GM18909 (cell line): ENCODE results near the gene PSMB5.
"Not testable (repeated sequence)": the region's sequence is repeated elsewhere in the genome, so short reads cannot be mapped to it uniquely, and the experiment has no call there.

ENCODE experiments used
- ATAC-seq: cut with Tn5 transposase; IDR thresholded peaks from one replicate; pipeline ENCODE4 v1.9.1; 2021; ENCODE audit warnings: mild to moderate bottlenecking; ENCODE audit not compliant: unreplicated experiment, poor library complexity

Gene PSMB5

DNA sequence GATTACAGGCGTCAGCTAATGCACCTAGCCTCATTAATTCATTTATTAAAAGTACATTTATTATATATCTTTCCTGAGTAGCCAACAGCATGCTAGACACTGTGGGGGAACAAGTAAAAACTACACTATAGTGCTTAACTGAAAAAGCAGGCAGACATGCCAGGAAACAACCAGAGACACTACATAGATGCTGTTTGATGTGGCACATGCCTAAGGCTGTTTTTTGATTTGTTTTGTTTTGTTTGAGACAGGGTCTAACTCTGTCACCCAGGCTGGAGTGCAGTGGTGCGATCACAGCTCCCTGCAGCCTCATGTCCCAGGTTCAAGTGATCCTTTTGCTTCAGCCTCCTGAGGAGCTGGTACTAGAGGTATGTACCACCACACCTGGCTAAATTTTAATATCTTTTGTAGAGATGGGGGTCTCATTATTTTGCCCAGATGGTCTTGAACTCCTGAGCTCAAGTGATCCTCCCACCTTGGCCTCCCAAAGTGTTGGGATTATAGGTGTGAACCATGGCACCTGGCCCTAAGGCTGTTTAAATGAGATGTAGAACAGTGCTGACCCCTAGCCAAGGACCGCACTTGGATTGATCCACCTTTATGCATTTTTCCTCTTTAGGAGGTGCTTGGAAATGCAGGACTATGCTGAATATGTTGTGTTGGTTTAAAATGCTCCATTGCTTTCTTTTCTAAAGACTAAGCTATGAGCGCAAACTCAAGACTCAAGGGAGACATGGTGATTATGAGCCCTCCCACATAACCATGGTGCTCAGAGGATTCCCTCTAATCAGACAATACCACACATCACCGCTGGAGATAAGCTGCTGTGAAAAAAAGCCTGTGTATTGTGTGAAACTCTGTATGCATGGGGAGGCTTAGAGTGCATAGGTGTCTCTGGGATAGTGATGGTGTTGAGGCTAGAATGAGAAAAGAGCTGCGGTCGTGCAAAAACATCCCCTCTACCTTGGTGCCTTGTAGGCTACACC lies 14.3 kb downstream of the PSMB5 start:
- no peak for ATAC-seq

DNA sequence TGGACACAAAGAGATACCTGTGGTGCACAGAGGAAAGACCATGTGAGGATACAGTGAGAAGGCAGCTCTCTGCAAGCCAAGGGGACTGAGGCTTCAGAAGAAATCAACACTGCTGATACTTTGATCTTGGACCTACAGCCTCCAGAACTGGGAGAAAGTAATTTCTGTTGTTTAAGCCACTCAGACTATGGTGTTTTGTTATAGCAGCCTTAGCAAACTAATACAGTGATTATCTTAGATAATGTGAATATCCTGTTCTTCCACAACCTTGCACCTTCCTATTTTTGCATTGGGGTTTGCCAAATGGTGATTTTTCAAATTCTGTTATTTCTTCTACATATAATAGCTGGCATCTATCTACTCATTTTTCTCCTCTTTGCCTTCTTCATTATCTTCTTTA lies 16.6 kb downstream of the PSMB5 start:
- no peak for ATAC-seq

DNA sequence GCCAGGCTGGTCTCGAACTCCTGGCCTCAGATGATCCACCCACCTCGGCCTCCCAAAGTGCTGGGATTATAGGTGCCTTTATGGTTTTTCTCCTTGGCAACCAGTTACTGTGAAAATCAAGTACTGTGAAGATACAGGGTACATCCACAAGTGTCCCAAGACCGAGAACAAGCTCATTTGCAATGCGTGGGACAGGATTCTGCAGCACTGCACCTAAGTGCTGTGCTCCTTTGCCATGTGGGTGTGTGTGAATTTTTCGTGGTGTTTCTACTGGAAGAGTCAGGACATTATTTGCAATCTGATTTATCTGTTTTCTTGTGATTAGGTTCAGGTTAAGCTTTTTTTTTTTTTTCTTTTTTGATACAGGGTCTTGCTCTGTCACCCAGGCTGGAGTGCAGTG lies 17.6 kb downstream of the PSMB5 start:
- no peak for ATAC-seq

DNA sequence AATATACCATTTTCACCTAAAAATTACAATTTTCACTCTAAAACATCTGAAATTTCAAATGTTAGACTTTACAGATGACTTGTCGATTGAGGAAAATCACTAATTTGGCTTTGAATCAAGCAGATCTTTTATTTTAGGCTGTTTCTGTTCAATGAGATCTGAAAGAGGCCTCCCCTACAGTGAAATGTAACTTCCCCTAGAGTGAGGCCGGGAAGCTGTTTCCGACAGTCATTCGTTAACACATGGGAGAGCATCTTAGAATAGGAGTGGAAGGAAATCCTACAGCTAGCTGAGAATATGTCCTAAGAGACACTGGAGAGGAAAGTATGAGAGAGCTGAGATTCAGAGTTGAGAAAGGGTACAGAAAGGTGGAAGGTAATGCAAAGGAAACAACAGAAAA lies 19.1 kb downstream of the PSMB5 start:
- ATAC-seq, result no peak

DNA sequence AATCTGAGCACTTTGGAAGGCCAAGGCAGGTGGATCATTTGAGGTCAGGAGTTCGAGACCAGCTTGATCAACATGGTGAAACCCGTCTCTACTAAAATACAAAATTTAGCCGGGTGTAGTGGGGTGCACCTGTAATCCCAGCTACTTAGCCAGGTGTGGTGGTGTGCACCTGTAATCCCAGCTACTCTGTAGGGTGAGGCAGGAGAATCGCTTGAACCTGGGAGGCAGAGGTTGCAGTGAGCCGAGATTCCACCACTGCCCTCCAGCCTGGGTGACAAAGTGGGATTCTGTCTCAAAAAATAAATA lies 21.0 kb downstream of the PSMB5 start:
- ATAC-seq, result not testable (repeated sequence)

DNA sequence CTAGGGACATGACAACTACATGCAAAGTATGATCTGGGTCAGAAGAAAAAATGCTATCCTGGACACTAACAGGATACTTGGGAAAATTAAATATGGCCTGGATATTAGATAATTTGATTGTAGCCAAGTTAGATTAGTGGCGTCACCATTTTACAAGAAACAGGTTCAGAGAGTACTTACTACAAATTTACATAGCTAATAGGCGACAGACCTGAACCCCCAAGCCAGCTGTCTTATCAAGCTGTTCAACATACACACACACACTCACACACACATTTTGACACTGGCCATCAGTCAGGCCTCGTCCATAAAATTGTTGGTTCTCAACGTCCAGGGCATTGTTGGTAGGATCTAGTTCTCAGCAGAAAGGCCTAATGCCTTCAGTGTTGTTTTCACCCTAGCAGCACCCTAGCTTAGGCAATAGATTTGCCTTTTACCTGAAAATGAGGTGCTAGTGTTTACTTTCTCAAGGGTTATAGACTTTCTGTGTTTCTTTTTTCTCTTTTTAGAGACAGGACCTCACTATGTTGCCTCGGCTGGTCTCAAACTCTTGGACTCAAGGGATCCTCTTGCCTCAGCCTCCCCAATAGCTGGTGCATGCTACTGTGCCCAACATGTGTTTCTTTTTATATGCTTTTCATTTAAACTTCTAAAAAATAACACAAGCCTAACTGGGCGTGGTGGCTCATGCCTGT lies 21.5 kb downstream of the PSMB5 start:
- no peak for ATAC-seq

DNA sequence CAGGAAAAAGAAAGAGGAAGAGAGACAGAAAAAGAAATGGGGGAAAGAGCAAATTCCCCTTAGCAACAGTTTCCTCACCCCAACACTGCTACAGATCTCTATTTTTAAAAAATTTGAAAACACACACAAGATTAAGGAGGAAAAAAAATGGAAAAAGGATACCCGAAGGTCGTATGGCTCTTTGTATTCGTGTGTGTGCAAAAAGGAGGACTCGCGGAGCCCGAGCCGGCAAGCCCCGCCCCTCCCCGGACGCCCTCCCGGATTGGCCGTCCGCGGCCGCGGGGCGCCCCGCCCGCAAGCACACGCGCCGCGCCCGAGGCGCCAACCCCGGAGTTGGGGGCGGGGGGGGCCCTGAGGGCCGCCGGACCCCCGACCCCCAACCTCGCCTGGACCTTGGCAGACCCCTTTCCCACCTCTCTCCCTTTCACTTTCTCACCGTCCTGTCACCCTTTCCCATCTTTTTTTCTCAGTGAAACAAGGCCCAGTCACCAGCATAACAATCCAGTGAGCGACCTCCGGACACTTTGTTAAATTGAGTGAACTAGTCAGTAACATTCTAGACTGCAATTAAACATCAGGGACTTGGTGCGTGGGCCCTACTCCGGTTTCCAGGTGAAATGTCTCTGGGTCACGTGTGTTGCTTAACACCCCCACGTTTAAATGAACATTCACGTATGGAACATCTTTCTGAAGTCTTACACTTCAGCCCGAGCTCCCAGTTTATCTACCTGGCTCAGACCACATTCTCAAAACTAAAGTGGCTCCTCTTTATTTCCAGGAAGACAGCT lies 24.6 kb downstream of the PSMB5 start, which contains the start of gene C14orf93:
Gene C14orf93 (minus strand): TSS at position 205 of the 788 bp plus-strand sequence. CDS start 11,120 bp downstream, outside the sequence.
- peak; percentile 33 for ATAC-seq

DNA sequence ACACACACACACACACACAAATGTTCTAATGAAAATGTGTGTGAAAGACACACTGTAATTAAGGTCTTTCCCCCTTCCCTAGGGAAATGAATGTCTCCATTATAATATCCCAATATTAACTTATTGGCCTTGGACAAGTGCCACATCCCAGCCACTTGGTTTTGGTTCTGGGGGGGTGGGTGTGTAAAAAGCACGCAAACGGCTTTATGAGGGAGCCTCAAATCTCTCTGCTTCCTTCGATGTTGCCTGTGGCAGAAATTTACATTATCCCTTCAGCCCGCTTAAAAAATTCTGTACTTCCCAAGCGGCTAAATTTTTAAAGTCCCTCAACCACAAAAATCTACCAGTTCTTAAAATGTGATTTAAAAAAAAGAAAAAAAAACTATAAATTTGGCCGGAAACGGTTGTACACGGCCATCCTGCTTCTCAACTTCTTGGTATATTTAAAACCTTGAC lies 25.2 kb downstream of the PSMB5 start:
- ATAC-seq, result no peak

DNA sequence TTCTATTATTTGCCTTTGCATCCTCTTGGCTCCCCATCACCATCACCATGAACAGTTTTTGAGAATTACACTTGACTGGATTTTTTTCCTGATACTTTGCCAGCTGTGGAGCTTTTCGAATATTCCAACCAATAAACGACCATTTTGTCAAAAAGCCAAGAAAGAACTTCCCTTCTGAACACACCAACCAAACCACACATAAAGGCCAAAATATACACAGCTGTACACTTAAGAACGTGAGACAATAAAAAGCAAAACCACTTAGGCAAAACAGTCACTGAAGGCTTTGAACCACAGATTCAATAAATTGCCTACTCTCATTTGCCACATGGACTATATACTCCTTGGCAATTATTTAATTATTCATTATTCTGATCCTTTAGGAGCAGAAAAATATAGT lies 25.9 kb downstream of the PSMB5 start:
- no peak for ATAC-seq

DNA sequence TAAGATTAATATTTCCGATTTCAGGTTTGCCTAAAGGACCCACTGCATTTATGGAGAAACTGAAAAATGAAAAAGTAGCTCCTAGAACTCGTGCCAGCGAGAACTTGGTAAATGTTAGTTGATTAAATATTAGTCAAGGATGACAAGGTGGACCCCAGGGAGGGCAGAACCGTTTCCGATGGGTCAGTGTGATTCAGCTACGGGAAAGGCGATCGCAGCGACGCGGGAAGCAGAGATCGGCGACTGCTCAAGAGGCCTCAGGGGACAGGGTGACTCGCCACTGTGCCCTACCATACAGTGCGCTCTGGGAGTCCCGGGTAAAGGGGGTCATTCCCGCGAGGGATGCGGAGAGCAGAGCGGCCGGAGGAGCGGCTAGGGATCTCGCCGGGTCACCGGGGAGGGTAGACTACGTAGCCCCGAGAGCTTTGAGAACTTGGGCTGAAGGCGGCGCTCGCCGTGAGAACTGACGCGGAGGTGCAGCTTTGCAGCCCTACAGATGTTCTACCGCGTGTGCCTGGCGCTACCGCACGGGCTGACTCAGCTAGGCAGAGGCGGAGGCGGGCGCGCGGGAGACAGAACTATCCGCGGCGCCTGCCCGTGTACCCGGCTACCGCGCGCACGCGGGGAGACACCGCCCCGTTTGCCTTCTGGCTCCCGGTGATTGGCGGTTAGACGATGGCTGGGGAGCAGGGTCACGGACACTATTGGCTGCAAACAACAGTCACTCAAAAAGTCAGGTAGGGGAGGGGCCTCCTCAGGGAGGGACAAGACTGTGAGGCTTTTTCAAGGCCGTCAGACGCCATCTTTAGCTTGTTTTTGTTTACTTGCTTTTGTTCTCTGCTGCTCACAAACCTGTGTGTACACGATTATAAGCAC lies 27.9 kb downstream of the PSMB5 start:
- ATAC-seq, result peak; percentile 96

DNA sequence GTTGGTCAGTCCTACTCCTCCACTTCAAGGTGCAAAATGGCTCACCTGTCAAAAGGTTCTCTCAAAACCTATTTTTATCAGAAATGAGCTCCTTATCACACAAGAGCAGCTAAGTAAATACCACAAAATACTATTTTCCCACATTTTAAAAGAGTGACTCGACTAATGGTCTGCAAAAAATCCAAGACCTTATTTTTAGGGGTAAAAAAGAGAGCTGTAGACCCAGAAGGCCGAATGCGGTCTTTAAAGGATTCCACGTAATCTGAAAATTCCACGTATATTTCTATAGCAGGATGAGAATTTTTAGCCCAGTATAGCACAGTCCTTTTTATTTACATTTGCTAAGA lies 28.5 kb downstream of the PSMB5 start:
- ATAC-seq, result no peak

DNA sequence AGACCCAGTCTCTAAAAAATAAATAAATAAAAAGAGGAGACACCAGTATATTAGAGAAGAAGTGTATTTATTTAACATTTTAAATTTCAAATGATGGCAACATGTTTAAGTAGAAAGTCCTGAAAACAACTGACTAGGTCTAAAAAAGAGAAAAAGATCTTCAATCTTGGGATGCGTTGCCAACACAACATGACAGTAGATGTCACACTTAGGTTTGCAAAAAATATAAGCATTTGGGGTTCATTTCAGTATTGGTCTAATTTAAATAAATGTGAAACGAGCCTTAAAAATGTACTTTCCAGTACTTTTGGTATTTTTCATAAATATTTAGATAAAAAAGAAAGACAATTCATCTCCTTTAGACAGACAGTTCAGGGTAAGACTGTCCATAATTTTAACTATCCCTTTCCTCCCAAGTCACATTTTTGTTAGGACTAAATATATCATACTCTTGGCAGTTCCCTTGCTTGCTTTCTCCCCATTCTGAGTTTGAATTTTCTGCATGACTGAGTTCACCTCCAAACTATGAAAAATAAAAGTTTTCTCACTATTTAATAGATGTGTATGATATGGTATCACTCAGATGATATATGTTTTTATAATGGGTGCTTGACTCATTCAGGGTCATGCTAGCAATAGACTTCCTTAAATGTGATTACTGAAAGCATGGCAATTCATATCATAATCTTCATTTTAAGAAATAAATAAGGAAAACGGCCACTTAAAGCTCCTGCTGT lies 29.1 kb downstream of the PSMB5 start:
- ATAC-seq, result no peak

DNA sequence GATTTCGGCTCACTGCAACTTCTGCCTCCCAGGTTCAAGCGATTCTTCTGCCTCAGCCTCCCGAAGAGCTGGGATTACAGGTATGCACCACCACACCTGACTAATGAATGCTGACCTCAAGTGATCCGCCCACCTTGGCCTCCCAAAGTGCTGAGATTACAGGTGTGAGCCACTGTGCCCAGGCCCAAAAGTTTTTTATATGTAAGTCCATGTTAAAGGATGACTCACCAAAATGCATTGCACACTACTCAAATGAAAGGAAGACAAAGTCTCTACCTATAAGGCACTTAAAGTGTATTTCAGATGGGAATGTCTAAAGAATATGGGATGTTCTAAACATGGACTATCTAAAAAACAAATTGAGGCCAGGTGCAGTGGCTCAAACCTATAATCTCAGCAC lies 30.4 kb downstream of the PSMB5 start:
- ATAC-seq, result not testable (repeated sequence)

DNA sequence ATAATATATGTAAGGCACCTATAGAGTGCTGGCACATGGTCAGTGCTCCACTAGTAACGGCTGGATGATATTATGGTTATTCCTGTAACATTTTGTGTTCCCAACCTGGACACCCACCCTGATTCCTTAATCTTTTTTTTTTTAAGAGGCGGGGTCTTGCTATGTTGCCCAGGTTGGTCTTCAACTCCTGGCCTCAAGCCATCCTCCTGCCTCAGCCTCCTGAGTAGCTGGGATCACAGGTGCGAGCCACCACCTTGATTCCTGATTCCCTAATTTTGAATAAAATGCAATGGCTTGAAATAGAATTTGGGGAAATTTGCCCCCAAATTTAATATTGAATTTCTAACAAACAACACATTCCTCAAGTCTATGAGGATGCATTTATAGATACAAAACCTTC lies 32.1 kb downstream of the PSMB5 start:
- no peak for ATAC-seq

DNA sequence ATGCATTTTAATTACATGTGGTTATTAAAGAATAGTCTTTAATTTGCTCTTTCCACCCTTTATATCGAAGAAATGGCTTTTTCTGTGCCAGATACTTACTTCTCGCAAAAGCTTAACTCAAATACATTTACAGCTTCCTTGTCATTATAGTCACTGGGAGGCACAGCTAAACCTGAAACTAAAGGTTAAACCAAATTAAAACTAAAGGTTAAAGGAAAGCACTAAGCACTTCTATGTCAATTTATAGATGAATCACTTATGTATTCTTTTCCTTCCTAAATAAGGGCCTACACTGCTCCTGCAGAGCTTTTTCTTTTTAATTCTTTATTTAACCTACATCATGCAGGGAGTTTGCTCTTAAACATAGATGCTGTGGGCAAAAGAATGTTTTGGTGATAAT lies 33.8 kb downstream of the PSMB5 start:
- no peak for ATAC-seq

DNA sequence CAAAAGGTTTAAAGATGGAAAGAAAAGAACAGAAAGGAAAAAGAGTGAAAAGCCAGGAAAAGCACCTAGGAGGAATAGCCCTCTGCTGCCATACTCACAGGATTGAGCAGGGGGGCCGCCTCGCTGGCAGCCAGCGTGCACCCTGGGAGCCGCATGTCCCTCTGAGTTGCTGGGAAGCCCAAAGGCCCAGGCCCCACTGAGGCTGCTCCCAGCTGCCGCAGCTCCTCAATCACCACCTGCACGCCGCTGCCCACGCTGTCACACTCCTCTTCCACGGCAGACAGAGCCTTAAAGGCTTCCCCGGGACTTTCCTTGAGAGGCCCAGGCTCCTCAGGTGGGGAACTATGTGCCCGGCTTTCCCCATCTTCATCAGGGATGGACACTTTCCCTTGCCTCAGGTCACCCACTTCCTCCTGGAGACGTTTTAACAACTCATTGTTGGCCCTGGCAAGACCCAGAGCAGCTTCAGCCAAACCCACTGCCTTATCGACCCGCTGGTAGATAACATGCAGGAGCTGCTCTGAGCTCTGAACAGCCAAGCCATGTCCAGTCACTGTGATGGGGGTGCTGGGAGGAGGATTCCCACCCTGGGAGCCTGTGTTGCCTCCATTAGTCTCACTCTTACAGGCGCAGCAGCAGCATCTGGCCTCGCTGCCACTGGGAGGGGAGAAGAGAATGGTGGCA lies 36.2 kb downstream of the PSMB5 start:
- no peak for ATAC-seq

DNA sequence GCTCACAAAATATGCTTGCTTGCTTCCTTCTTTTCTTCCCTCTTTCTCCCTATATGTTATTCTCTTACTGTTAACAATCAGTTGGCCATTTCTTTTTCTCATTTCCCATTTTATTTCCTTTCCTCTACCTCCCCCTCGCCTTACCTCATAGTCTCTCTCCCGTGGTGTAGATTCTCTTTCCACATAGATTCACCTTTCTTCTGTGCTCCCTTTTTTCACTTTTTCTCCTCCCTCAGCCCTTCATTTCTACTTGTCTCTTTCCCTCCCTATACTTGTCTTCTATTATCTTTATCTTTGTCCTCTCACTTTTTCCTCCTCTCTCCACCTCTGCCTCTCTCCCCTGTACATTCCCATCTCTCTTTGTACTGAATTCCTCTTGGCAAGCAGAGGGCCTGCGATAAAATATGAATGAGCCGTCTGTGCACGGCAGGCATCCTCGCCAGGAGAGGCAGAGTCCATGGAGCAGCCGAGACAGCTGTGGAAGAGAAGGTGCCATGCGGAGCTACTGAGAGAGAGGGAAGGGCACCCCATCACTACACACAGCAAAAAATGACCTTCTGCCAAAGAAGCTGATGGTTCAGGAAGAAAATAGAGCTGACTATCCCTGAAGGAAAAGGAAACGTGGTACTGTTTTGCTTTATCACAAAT lies 36.9 kb downstream of the PSMB5 start:
- no peak for ATAC-seq
